Ovary (tissue), 9 donors: ENCODE results near the gene MRPL34. TPM values are rescaled to one million over a fixed set of nuclear protein-coding genes. Genes with fewer than 3 reads are reported as not detected.

Experiments
- DNase-seq, 5 donors: peaks; one replicate each; pipeline ENCODE4 v3.0.0-alpha.2; 2019 to 2020
- H3K27ac ChIP-seq, 2 donors: fragments of 200-600 bp; one replicate each; pipeline versions ENCODE4 v1.5.1 to v1.8.0; 2019 to 2022
- H3K27me3 ChIP-seq: fragments of 200-600 bp; one replicate; pipeline ENCODE4 v1.8.0; 2022
- H3K36me3 ChIP-seq: fragments of 200-600 bp; sonication (generic); one replicate; pipeline ENCODE4 v1.5.1; 2019
- H3K4me1 ChIP-seq: one replicate; pipeline ENCODE4 v1.8.1; 2013; ENCODE audit warnings: mild to moderate bottlenecking, moderate library complexity; ENCODE audit not compliant: insufficient read depth
- H3K4me3 ChIP-seq: fragments of 200-600 bp; sonication (generic); one replicate; pipeline ENCODE4 v1.5.1; 2017
- H3K9me3 ChIP-seq, 2 donors: fragments of 200-600 bp in 1 of 2; sonication (generic) in 1 of 2; one replicate each; pipeline versions ENCODE4 v1.5.1 to v1.8.1; 2013 to 2019; ENCODE audit warnings: mild to moderate bottlenecking in 1 of 2, moderate library complexity in 1 of 2
- EP300 ChIP-seq: sonication (generic); formaldehyde crosslinking; IDR thresholded peaks from one replicate; pipeline ENCODE4 v1.6.1; 2017; ENCODE audit warnings: antibody characterized with exemption
- POLR2A ChIP-seq: fragments of 450-650 bp; IDR thresholded peaks from one replicate; pipeline ENCODE4 v1.6.1; 2017; ENCODE audit warnings: antibody characterized with exemption, mild to moderate bottlenecking, moderate library complexity
- whole genome bisulfite sequencing, 3 donors: extraction: QIAGEN DNeasy Blood & Tissue Kit in 1 of 3; methylation state at CpG; one replicate each; pipeline versions ENCODE4 v1.1.5 to v1.1.7; 2013 to 2017; 5-methylcytosine and 5-hydroxymethylcytosine counted together
- intact Hi-C, 4 donors: fragments of 100-400 bp; cut with DNase I; formaldehyde crosslinking; loops; one replicate each; pipeline versions ENCODE4 v1.11.0 to v1.15.1; 2022 to 2023
- polyA plus RNA-seq, 2 donors: library from polyadenylated mRNA; stranded (reverse); fragments of 200-250 nt in 1 of 2; fragments of 350-450 nt in 1 of 2; fragmentation: Illumina TruSeq in 1 of 2; extraction: RNeasy Lipid Tissue Mini Kit (QIAGEN cat#74804) in 1 of 2; gene quantifications; one replicate each; pipeline ENCODE4 v1.2.3, GENCODE V29; 2013 to 2014
- total RNA-seq, 7 donors: library from RNA; depleted of rRNA in 2 of 7; stranded (reverse); fragments of >200 nt in 2 of 7; fragmentation: NEBNext Ultra II Directional in 3 of 7; extraction: Animal tissue kit (Norgen Biotek cat#: 25700) in 3 of 7; gene quantifications; one replicate each; pipeline versions ENCODE4 v1.1.0 to v1.2.4, GENCODE V29; 2016 to 2023
- TF ChIP-seq, protein P1 (sequence below), 3 donors: fragments of 450-650 bp in 2 of 3; fragments of 200-600 bp in 1 of 3; IDR thresholded peaks; one replicate each; pipeline versions ENCODE4 v1.5.1 to v1.8.0; 2016 to 2022; ENCODE audit warnings: antibody characterized with exemption in 3 of 3, mild to moderate bottlenecking in 1 of 3
- donor health status: DM: no; HTN: no; CAD: no; lungs with moderate emphysema.
- donor health status: DM: no; HTN: no; CAD: no.
- donor health status: Bipolar disorder and iron deficiency.
- donor health status: DM: yes; HTN: yes; CAD: no.
- donor health status: DM: no; HTN: no; CAD: no.
- donor health status: DM: yes; HTN: yes; CAD: no.

Gene MRPL34
- total and polyA plus RNA-seq, 9 donors, result 39.5 to 93.4 (median 58.3) TPM

DNA sequence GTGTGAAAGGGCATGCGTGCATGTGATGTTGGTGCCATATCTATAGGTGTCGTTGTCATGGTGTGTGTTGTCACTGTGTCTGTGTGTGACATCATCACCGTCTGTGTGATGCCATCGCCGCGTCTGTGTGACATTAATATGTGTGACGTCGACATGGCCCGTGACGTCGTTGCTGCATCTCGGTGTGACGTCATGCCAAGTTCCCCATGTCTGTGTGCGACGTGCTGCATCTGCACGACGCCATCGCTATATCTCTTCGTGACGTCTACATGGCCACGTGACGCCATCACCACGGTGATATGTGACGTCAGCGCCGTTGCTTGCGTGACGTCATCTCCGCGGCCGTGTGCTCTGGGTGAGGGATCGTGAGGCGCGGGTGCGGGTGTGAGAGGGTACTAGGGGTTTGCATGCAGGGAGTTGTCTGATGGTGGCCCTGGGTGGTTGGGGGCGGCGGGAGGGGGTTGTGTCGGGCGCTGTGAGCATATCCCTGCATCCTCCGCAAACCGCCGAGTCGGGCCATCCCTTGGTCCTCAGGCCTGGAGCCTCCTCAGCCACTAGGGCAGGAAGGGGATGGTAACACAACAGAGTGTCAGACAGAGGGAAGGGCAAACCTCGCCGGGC, 46.3 kb downstream of the MRPL34 start:
- no peaks in the 10 kb centered on the region for H3K4me1 ChIP-seq
- TF ChIP-seq EP300, result no peak
- TF ChIP-seq POLR2A, result no peak
- TF ChIP-seq, protein P1, sequence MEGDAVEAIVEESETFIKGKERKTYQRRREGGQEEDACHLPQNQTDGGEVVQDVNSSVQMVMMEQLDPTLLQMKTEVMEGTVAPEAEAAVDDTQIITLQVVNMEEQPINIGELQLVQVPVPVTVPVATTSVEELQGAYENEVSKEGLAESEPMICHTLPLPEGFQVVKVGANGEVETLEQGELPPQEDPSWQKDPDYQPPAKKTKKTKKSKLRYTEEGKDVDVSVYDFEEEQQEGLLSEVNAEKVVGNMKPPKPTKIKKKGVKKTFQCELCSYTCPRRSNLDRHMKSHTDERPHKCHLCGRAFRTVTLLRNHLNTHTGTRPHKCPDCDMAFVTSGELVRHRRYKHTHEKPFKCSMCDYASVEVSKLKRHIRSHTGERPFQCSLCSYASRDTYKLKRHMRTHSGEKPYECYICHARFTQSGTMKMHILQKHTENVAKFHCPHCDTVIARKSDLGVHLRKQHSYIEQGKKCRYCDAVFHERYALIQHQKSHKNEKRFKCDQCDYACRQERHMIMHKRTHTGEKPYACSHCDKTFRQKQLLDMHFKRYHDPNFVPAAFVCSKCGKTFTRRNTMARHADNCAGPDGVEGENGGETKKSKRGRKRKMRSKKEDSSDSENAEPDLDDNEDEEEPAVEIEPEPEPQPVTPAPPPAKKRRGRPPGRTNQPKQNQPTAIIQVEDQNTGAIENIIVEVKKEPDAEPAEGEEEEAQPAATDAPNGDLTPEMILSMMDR (IDR thresholded peaks at IDR 0.05), result no peak
- no peak overlapping the region for H3K27ac ChIP-seq
- no peak overlapping the region for H3K4me3 ChIP-seq
- DNase-seq, result no peak
- intact Hi-C loops, result loop anchor here in 1 of 4 donors (2.0 kb wide), 1 partner anchor 33 kb away; no protein-coding TSS in a partner anchor
- H3K27me3 ChIP-seq, result no peaks in the 10 kb centered on the region
- no peaks in the 10 kb centered on the region for H3K9me3 ChIP-seq
- WGBS, 3 donors, result 89 to 93% (median 90%) methylated on average over 45 of the region's 45 CpGs
- no peaks in the 10 kb centered on the region for H3K36me3 ChIP-seq

DNA sequence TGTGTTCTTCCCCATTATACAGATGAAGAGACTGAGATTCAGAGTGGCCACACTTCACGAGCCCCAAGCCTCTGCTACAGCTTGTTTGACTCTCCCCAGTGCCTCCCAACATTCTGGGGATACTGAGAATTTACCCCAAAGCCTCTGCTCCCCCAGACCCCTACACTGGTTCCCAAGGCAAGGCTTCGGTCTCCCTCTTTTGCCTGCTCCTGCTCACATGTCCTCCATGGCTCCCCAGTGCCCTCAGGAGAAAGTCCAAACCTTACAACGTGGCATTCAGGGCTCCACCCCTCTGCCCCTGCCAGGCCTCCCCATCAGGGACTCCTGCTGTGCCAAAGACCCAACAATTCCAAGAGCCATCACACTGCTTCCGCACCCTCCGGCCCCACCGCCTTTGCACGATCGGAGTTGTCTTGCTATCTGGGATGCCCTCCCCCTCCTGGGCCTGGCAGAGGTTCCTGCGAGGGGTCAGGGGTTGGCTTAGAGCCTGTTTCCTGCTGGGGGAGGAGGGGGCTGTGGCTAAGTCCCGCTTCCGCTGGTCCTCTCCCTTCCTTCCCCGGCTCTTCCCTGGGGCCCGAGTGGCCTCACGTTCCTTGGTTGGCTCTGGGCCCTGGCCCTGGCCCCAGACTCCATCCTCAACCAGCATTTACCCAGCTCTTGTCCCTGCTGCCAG, 47.1 kb downstream of the MRPL34 start:
- Histone ChIP-seq H3K27me3 (no peaks in the 10 kb centered on the region), H3K4me3 (no peak overlapping the region), H3K4me1 (no peaks in the 10 kb centered on the region), H3K27ac (no peak overlapping the region), H3K36me3 (no peaks in the 10 kb centered on the region), H3K9me3 (no peaks in the 10 kb centered on the region)
- DNase-seq, result peak in 1 of 5 donors; percentile 35
- 41 to 48% (median 48%) methylated on average over 14 of the region's 14 CpGs for WGBS, 3 donors
- intact Hi-C loops, result no loop called here
- no peak for TF ChIP-seq EP300
- no peak for TF ChIP-seq POLR2A
- TF ChIP-seq, protein P1 (IDR thresholded peaks at IDR 0.05), result no peak

DNA sequence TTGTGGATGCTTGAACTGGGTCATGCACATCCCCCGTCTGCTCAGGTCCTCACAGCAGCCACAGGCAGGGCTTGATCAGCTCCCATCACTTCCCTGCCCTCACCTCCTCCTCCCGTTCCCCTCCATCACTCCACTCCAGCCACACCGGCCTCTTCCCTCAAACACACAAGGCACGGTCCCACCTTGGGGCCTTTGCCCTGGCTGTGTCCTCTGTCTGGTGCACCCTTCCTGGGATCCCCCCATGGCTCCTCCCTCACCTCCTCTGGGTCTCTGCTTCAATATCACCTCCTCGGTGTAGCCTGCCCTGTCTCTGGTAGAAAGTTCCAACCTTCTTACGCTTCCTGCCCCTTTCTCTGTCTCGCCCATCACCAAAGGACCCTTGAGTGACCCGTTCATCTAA, 47.7 kb downstream of the MRPL34 start:
- no peak for TF ChIP-seq POLR2A
- no peak for TF ChIP-seq EP300
- TF ChIP-seq, protein P1 (IDR thresholded peaks at IDR 0.05), result no peak
- H3K27me3 ChIP-seq, result no peaks in the 10 kb centered on the region
- H3K27ac ChIP-seq, result no peak overlapping the region
- intact Hi-C loops, result no loop called here
- H3K36me3 ChIP-seq, result no peaks in the 10 kb centered on the region
- H3K9me3 ChIP-seq, result no peaks in the 10 kb centered on the region
- 82 to 85% (median 83%) methylated on average over 8 of the region's 8 CpGs for WGBS, 3 donors
- DNase-seq, result no peak
- H3K4me1 ChIP-seq, result no peaks in the 10 kb centered on the region
- no peak overlapping the region for H3K4me3 ChIP-seq

Other genes with a start within 250 kb of the MRPL34 start
- 1 to 10 TPM; 4.3 to 7.0 (median 5.5) TPM for gene HAUS8, start 230.4 kb upstream of the MRPL34 start, total RNA-seq
- 1 to 10 TPM; 4.1 to 7.2 TPM for gene HAUS8, start 230.4 kb upstream of the MRPL34 start, polyA plus RNA-seq
- 10 to 100 TPM; 17.9 to 56.3 (median 38.4) TPM for gene MYO9B, start 230.1 kb upstream of the MRPL34 start, total RNA-seq
- 10 to 100 TPM; 25.1 to 34.1 TPM for gene MYO9B, start 230.1 kb upstream of the MRPL34 start, polyA plus RNA-seq
- gene USE1, start 90.5 kb upstream of the MRPL34 start, total RNA-seq, result 10 to 100 TPM; 23.8 to 42.1 (median 30.9) TPM
- 10 to 100 TPM; 15.8 to 50.3 TPM for gene USE1, start 90.5 kb upstream of the MRPL34 start, polyA plus RNA-seq
- gene OCEL1, start 79.6 kb upstream of the MRPL34 start, total RNA-seq, result 10 to 100 TPM in 6 of 7 donors, 1 to 10 TPM in 1; 6.4 to 39.8 (median 20.3) TPM
- gene OCEL1, start 79.6 kb upstream of the MRPL34 start, polyA plus RNA-seq, result 10 to 100 TPM; 16.7 to 18.6 TPM
- 10 to 100 TPM; 21.5 to 46.4 (median 28.4) TPM for gene NR2F6, start 60.0 kb upstream of the MRPL34 start, total RNA-seq
- 10 to 100 TPM in 1 of 2 donors, 1 to 10 TPM in 1; 3.7 to 10.5 TPM for gene NR2F6, start 60.0 kb upstream of the MRPL34 start, polyA plus RNA-seq
- gene USHBP1, start 41.1 kb upstream of the MRPL34 start, total RNA-seq, result 1 to 10 TPM; 1.5 to 7.0 (median 2.0) TPM
- 1 to 10 TPM; 1.1 to 8.9 TPM for gene USHBP1, start 41.1 kb upstream of the MRPL34 start, polyA plus RNA-seq
- gene BABAM1, start 38.4 kb upstream of the MRPL34 start, total RNA-seq, result 10 to 100 TPM; 37.4 to 74.8 (median 57.8) TPM
- gene BABAM1, start 38.4 kb upstream of the MRPL34 start, polyA plus RNA-seq, result 10 to 100 TPM; 62.6 to 99.1 TPM
- 1 to 10 TPM in 4 of 7 donors, under 1 TPM in 3; 0.23 to 1.6 (median 1.4) TPM for gene ANKLE1, start 24.0 kb upstream of the MRPL34 start, total RNA-seq
- gene ANKLE1, start 24.0 kb upstream of the MRPL34 start, polyA plus RNA-seq, result under 1 TPM; 0.12 to 0.65 TPM
- gene ABHD8, start 2.4 kb upstream of the MRPL34 start, total RNA-seq, result 10 to 100 TPM; 12.4 to 25.1 (median 19.1) TPM
- gene ABHD8, start 2.4 kb upstream of the MRPL34 start, polyA plus RNA-seq, result 10 to 100 TPM in 1 of 2 donors, under 1 TPM in 1; 0.55 to 15.3 TPM
- gene DDA1, start 3.7 kb downstream of the MRPL34 start, total RNA-seq, result 10 to 100 TPM in 6 of 7 donors, 1 to 10 TPM in 1; 6.3 to 29.3 (median 18.6) TPM
- gene DDA1, start 3.7 kb downstream of the MRPL34 start, polyA plus RNA-seq, result 10 to 100 TPM; 29.1 to 32.6 TPM
- gene ANO8, start 29.0 kb downstream of the MRPL34 start, total RNA-seq, result 1 to 10 TPM; 2.0 to 8.9 (median 4.0) TPM
- gene ANO8, start 29.0 kb downstream of the MRPL34 start, polyA plus RNA-seq, result 1 to 10 TPM; 2.1 to 3.7 TPM
- 10 to 100 TPM; 11.4 to 22.9 (median 18.2) TPM for gene GTPBP3, start 31.7 kb downstream of the MRPL34 start, total RNA-seq
- 10 to 100 TPM in 1 of 2 donors, 1 to 10 TPM in 1; 4.5 to 11.6 TPM for gene GTPBP3, start 31.7 kb downstream of the MRPL34 start, polyA plus RNA-seq
- 10 to 100 TPM in 2 of 7 donors, 1 to 10 TPM in 5; 2.0 to 22.7 (median 8.3) TPM for gene PLVAP, start 71.5 kb downstream of the MRPL34 start, total RNA-seq
- gene PLVAP, start 71.5 kb downstream of the MRPL34 start, polyA plus RNA-seq, result 10 to 100 TPM in 1 of 2 donors, 1 to 10 TPM in 1; 2.7 to 15.0 TPM
- gene CCDC194, start 88.3 kb downstream of the MRPL34 start, total RNA-seq, result 10 to 100 TPM in 1 of 7 donors, 1 to 10 TPM in 5, under 1 TPM in 1; 0.69 to 13.6 (median 6.1) TPM
- 1 to 10 TPM; 1.2 to 1.8 TPM for gene CCDC194, start 88.3 kb downstream of the MRPL34 start, polyA plus RNA-seq
- 100 to 1,000 TPM; 400 to 715 (median 557) TPM for gene BST2, start 99.8 kb downstream of the MRPL34 start, total RNA-seq
- gene BST2, start 99.8 kb downstream of the MRPL34 start, polyA plus RNA-seq, result 100 to 1,000 TPM; 207 to 760 TPM
- 10 to 100 TPM; 54.4 to 90.4 (median 81.4) TPM for gene MVB12A, start 114.2 kb downstream of the MRPL34 start, total RNA-seq
- 10 to 100 TPM in 1 of 2 donors, 1 to 10 TPM in 1; 7.6 to 77.8 TPM for gene MVB12A, start 114.2 kb downstream of the MRPL34 start, polyA plus RNA-seq
- 10 to 100 TPM in 2 of 7 donors, 1 to 10 TPM in 5; 1.4 to 14.1 (median 7.5) TPM for gene TMEM221, start 142.8 kb downstream of the MRPL34 start, total RNA-seq
- gene TMEM221, start 142.8 kb downstream of the MRPL34 start, polyA plus RNA-seq, result 1 to 10 TPM; 2.5 to 3.2 TPM
- not detected for gene NXNL1, start 155.1 kb downstream of the MRPL34 start, total RNA-seq
- under 1 TPM in 1 of 2 donors, not detected in 1; 0.11 TPM for gene NXNL1, start 155.1 kb downstream of the MRPL34 start, polyA plus RNA-seq
- gene SLC27A1, start 164.7 kb downstream of the MRPL34 start, total RNA-seq, result 10 to 100 TPM; 27.3 to 43.1 (median 37.8) TPM
- 10 to 100 TPM in 1 of 2 donors, 1 to 10 TPM in 1; 4.6 to 42.3 TPM for gene SLC27A1, start 164.7 kb downstream of the MRPL34 start, polyA plus RNA-seq
- 10 to 100 TPM; 43.9 to 93.0 (median 73.9) TPM for gene PGLS, start 205.8 kb downstream of the MRPL34 start, total RNA-seq
- 10 to 100 TPM; 11.0 to 72.3 TPM for gene PGLS, start 205.8 kb downstream of the MRPL34 start, polyA plus RNA-seq
- gene COLGALT1, start 249.8 kb downstream of the MRPL34 start, total RNA-seq, result 10 to 100 TPM; 30.4 to 75.2 (median 45.2) TPM
- gene COLGALT1, start 249.8 kb downstream of the MRPL34 start, polyA plus RNA-seq, result 10 to 100 TPM; 31.4 to 72.6 TPM